IMR-90 (cell line): Measurements from ENCODE around the gene KAZN. TPM values are rescaled to one million over a fixed set of nuclear protein-coding genes. Genes with fewer than 3 reads are reported as not detected.

ENCODE experiments used
- ATAC-seq: fragments of 200-7000 bp; cut with Tn5 transposase; 2 replicates; pipeline ENCODE4 v1.9.1; 2020; ENCODE audit warnings: low read depth, mild to moderate bottlenecking, moderate library complexity
- BruUV-seq: library from RNA; stranded (reverse); fragments of 400-500 nt; replicated peaks from 2 replicates; lab custom pipeline; 2021; lab: Mats Ljungman, UMichigan
- CTCF ChIA-PET: fragments of 300-600 bp; formaldehyde crosslinking; extraction: SDS; loops from one replicate; lab custom pipeline; 2021; ENCODE audit warnings: antibody characterized with exemption; lab: Yijun Ruan, JAX
- POLR2A ChIA-PET: fragments of 300-600 bp; sonication (Branson Sonifier 250); formaldehyde crosslinking; loops from one replicate; lab custom pipeline; 2022; ENCODE audit warnings: antibody characterized with exemption; ENCODE audit not compliant: unreplicated experiment; lab: Charles Lee
- DNase-seq: peaks from one replicate; pipeline ENCODE4 v3.0.0; 2013
- H2AFZ ChIP-seq: replicated peaks from 2 replicates; pipeline ENCODE3; 2013; ENCODE audit warnings: low read length, mild to moderate bottlenecking; ENCODE audit not compliant: poor library complexity
- H2AK5ac ChIP-seq: 2 replicates; pipeline ENCODE4 v1.6.1; 2013; ENCODE audit warnings: low read depth, low read length, inconsistent platforms
- H2AK9ac ChIP-seq: replicated peaks from 2 replicates; pipeline ENCODE3; 2013; ENCODE audit warnings: mild to moderate bottlenecking, low read depth, low read length, moderate library complexity; ENCODE audit not compliant: poor library complexity
- H2BK120ac ChIP-seq: 2 replicates; pipeline ENCODE4 v1.6.1; 2013; ENCODE audit warnings: low read depth, low read length, inconsistent platforms
- H2BK15ac ChIP-seq: 3 replicates; pipeline ENCODE4 v1.6.1; 2013; ENCODE audit warnings: low read depth, low read length, inconsistent platforms
- H2BK20ac ChIP-seq: 2 replicates; pipeline ENCODE4 v1.6.1; 2013; ENCODE audit warnings: low read depth, mild to moderate bottlenecking, inconsistent platforms, low read length, moderate library complexity
- H2BK5ac ChIP-seq: 2 replicates; pipeline ENCODE4 v1.6.1; 2013; ENCODE audit warnings: mild to moderate bottlenecking, low read depth, low read length, inconsistent platforms; ENCODE audit not compliant: poor library complexity, severe bottlenecking
- H3K14ac ChIP-seq: replicated peaks from 2 replicates; pipeline ENCODE4 v1.6.1; 2013; ENCODE audit warnings: low read depth, low read length, inconsistent platforms
- H3K18ac ChIP-seq: 2 replicates; pipeline ENCODE4 v1.6.1; 2013; ENCODE audit warnings: low read depth, low read length, control low read depth
- H3K23ac ChIP-seq: 2 replicates; pipeline ENCODE4 v1.6.1; 2013; ENCODE audit warnings: low read depth, low read length, inconsistent platforms
- H3K27ac ChIP-seq: 2 replicates; pipeline ENCODE4 v1.5.1; 2013; ENCODE audit warnings: mild to moderate bottlenecking, control low read depth, low read length; ENCODE audit not compliant: insufficient read depth
- H3K27me3 ChIP-seq: 2 replicates; pipeline ENCODE4 v1.6.1; 2013; ENCODE audit warnings: low read length; ENCODE audit not compliant: control insufficient read depth, insufficient read depth
- H3K36me3 ChIP-seq: 2 replicates; pipeline ENCODE4 v1.6.1; 2013; ENCODE audit warnings: low read length, mixed read lengths; ENCODE audit not compliant: control insufficient read depth, insufficient read depth
- H3K4ac ChIP-seq: 2 replicates; pipeline ENCODE4 v1.6.1; 2013; ENCODE audit warnings: low read depth, low read length, inconsistent platforms
- H3K4me1 ChIP-seq: 2 replicates; pipeline ENCODE4 v1.6.1; 2013; ENCODE audit warnings: low read length, mixed read lengths; ENCODE audit not compliant: control insufficient read depth, insufficient read depth
- H3K4me2 ChIP-seq: 2 replicates; pipeline ENCODE4 v1.6.1; 2013; ENCODE audit warnings: low read depth, mild to moderate bottlenecking, control low read depth, low read length, moderate library complexity
- H3K4me3 ChIP-seq: 2 replicates; pipeline ENCODE4 v1.5.1; 2013; ENCODE audit warnings: low read depth, mild to moderate bottlenecking, control low read depth, low read length, moderate library complexity; ENCODE audit not compliant: insufficient read depth
- H3K56ac ChIP-seq: 2 replicates; pipeline ENCODE4 v1.6.1; 2013; ENCODE audit warnings: low read length, inconsistent platforms; ENCODE audit not compliant: insufficient read depth; ENCODE audit errors: extremely low read depth
- H3K79me1 ChIP-seq, 2 experiments: 2 replicates each; pipeline ENCODE4 v1.6.1; 2013; ENCODE audit warnings: low read length in 2 of 2, inconsistent platforms in 1 of 2, low read depth in 1 of 2
- H3K9ac ChIP-seq: 2 replicates; pipeline ENCODE4 v1.6.1; 2013; ENCODE audit warnings: low read depth, low read length, control low read depth
- H3K9me1 ChIP-seq: 2 replicates; pipeline ENCODE4 v1.6.1; 2013; ENCODE audit warnings: low read length, inconsistent platforms; ENCODE audit not compliant: insufficient read depth
- H3K9me3 ChIP-seq: 2 replicates; pipeline ENCODE4 v1.6.1; 2013; ENCODE audit warnings: low read length; ENCODE audit not compliant: control insufficient read depth, insufficient read depth
- H4K20me1 ChIP-seq: 2 replicates; pipeline ENCODE4 v1.6.1; 2013; ENCODE audit warnings: low read length, inconsistent platforms; ENCODE audit not compliant: insufficient read depth
- H4K5ac ChIP-seq: 2 replicates; pipeline ENCODE4 v1.6.1; 2013; ENCODE audit warnings: mild to moderate bottlenecking, low read depth, low read length, control low read depth
- H4K8ac ChIP-seq, 2 experiments: 2 replicates each; pipeline ENCODE4 v1.6.1; 2013; ENCODE audit warnings: low read depth in 2 of 2, low read length in 2 of 2, control low read depth in 1 of 2, inconsistent platforms in 1 of 2
- H4K91ac ChIP-seq: 2 replicates; pipeline ENCODE4 v1.6.1; 2013; ENCODE audit warnings: low read depth, low read length, inconsistent platforms; ENCODE audit not compliant: insufficient read depth
- BHLHE40 ChIP-seq: fragments of 150-350 bp; IDR thresholded peaks from 2 replicates; pipeline ENCODE4 v1.6.1; 2016; ENCODE audit warnings: mild to moderate bottlenecking, low read depth, low read length
- FOS ChIP-seq: fragments of 150-350 bp; IDR thresholded peaks from 2 replicates; pipeline ENCODE4 v1.6.1; 2016; ENCODE audit warnings: low read depth, low read length
- MAZ ChIP-seq: IDR thresholded peaks from 2 replicates; pipeline ENCODE4 v1.6.1; 2012; ENCODE audit warnings: low read depth, mild to moderate bottlenecking, low read length, improper control_type of control experiment, moderate library complexity, borderline replicate concordance
- MXI1 ChIP-seq: IDR thresholded peaks from 2 replicates; pipeline ENCODE4 v1.6.1; 2012; ENCODE audit warnings: low read depth, mild to moderate bottlenecking, low read length, moderate library complexity, borderline replicate concordance
- POLR2A ChIP-seq: IDR thresholded peaks from 2 replicates; pipeline ENCODE4 v1.6.1; 2012; ENCODE audit warnings: mild to moderate bottlenecking, low read depth, low read length
- RFX5 ChIP-seq: IDR thresholded peaks from 2 replicates; pipeline ENCODE4 v1.8.0; 2012; ENCODE audit warnings: low read depth, mild to moderate bottlenecking, low read length, moderate library complexity
- SMC3 ChIP-seq: fragments of 150-350 bp; IDR thresholded peaks from 2 replicates; pipeline ENCODE4 v1.6.1; 2016; ENCODE audit warnings: low read depth, mild to moderate bottlenecking, antibody characterized with exemption, low read length, moderate library complexity
- WGBS, 2 experiments: methylation state at CpG; one replicate each; pipeline versions ENCODE4 v1.1.5 to v1.1.7; 2013; ENCODE audit warnings: missing lambda C conversion rate in 2 of 2; ENCODE audit not compliant: insufficient read length in 1 of 2; ENCODE audit errors: extremely low coverage in 2 of 2; 5-methylcytosine and 5-hydroxymethylcytosine counted together
- dilution Hi-C: fragments of 300-500 bp; cut with HindIII; formaldehyde crosslinking; loops from one replicate; pipeline ENCODE4 v1.14.3; 2018; ENCODE audit warnings: low sequenced_read_pairs; ENCODE audit not compliant: unreplicated experiment
- in situ Hi-C: fragments of 300-500 bp; cut with MboI; formaldehyde crosslinking; loops from 3 replicates; pipeline ENCODE4 v1.14.3; 2019; ENCODE audit warnings: low sequenced_read_pairs, inconsistent platforms, mixed read lengths
- intact Hi-C: fragments of 100-400 bp; cut with micrococcal nuclease; formaldehyde crosslinking; loops from 2 replicates; pipeline ENCODE4 v1.10.0; 2022
- polyA plus RNA-seq, 3 experiments: library from polyadenylated mRNA; depleted of rRNA; stranded (reverse); fragments of >200 nt; gene quantifications; 2 replicates each; pipeline ENCODE4 v1.2.3, GENCODE V29; 2012; ENCODE audit warnings: low replicate concordance in 1 of 3
- total RNA-seq: library from RNA; depleted of rRNA; stranded (reverse); fragments of >200 nt; gene quantifications from 2 replicates; pipeline ENCODE4 v1.2.3, GENCODE V29; 2012
- TF ChIP-seq, protein P1 (sequence below): fragments of 150-350 bp; IDR thresholded peaks from 2 replicates; pipeline ENCODE4 v1.6.1; 2017; ENCODE audit warnings: mild to moderate bottlenecking, antibody characterized with exemption, low read length, low read depth

KAZN gene
- total and polyA plus RNA-seq, 2 of the 4 experiments (the other 2 are of a cell fraction), result 5.2 to 10.5 TPM

- H3K4me2 ChIP-seq, result no peak overlapping the region
- no peak overlapping the region for H4K91ac ChIP-seq
- ChIA-PET POLR2A (no interaction called here), CTCF (no interaction called here)
- H2AK9ac ChIP-seq, result no peak overlapping the region
- no peak overlapping the region for H2AK5ac ChIP-seq
- H3K9me1 ChIP-seq, result no peaks in the 10 kb centered on the region
- no TSS peak for BruUV-seq
- dilution Hi-C loops, result no loop called here
- H3K4me3 ChIP-seq, result no peak overlapping the region
- H2BK5ac ChIP-seq, result no peak overlapping the region
- no peak overlapping the region for H3K56ac ChIP-seq
- DNase-seq, result no peak
- no peak overlapping the region for H3K23ac ChIP-seq
- H2BK120ac ChIP-seq, result no peak overlapping the region
- H3K27ac ChIP-seq, result no peak overlapping the region
- H4K20me1 ChIP-seq, result no peaks in the 10 kb centered on the region
- no peaks in the 10 kb centered on the region for H3K4me1 ChIP-seq
- in situ Hi-C loops, result no loop called here
- WGBS, 2 experiments, result 71% methylated on average over 1 of the region's 7 CpGs; no CpG with 5 or more reads in 1 of the 2 experiments
- H3K79me1 ChIP-seq, result no peaks in the 10 kb centered on the region
- ATAC-seq, result no peak
- no peak overlapping the region for H3K4ac ChIP-seq
- H2AFZ ChIP-seq, result no peak overlapping the region
- TF ChIP-seq POLR2A, result no peak
- no peak for TF ChIP-seq MXI1
- no peak for TF ChIP-seq SMC3
- no peak for TF ChIP-seq FOS
- no peak for TF ChIP-seq MAZ
- TF ChIP-seq BHLHE40, result no peak
- no peak for TF ChIP-seq RFX5
- TF ChIP-seq, protein P1, sequence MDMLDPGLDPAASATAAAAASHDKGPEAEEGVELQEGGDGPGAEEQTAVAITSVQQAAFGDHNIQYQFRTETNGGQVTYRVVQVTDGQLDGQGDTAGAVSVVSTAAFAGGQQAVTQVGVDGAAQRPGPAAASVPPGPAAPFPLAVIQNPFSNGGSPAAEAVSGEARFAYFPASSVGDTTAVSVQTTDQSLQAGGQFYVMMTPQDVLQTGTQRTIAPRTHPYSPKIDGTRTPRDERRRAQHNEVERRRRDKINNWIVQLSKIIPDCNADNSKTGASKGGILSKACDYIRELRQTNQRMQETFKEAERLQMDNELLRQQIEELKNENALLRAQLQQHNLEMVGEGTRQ, result no peak
- H2BK15ac ChIP-seq, result no peak overlapping the region
- no peak overlapping the region for H3K9ac ChIP-seq
- H3K27me3 ChIP-seq, result no peaks in the 10 kb centered on the region; the same call in 1 of the 2 replicates
- no peak overlapping the region for H3K14ac ChIP-seq
- H3K18ac ChIP-seq, result no peak overlapping the region
- peaks cover 2% of the 10 kb centered on the region; the same call in 1 of the 2 replicates for H3K9me3 ChIP-seq
- no peaks in the 10 kb centered on the region for H3K36me3 ChIP-seq
- intact Hi-C loops, result no loop called here
- H4K8ac ChIP-seq, result no peak overlapping the region
- no peak overlapping the region for H2BK20ac ChIP-seq
- H4K5ac ChIP-seq, result no peak overlapping the region
Observed at GRCh38 chr1:14655385-14655784, 56.9 kb downstream of the KAZN start.
